ENCODE measurements around the gene ANGEL1.

- TF ChIP-seq CTCF (IDR thresholded peaks at IDR 0.05 in 8 of 11, conservative IDR thresholded peaks at IDR 0.05 in 3 of 11) (no peak), POLR2AphosphoS5 (IDR thresholded peaks at IDR 0.05) (no peak)
These were observed 39.3 kb downstream of the ANGEL1 start for GRCh38 chr14:76773188-76773885.
